ENCODE results near the gene OAT.

OAT gene

DNA sequence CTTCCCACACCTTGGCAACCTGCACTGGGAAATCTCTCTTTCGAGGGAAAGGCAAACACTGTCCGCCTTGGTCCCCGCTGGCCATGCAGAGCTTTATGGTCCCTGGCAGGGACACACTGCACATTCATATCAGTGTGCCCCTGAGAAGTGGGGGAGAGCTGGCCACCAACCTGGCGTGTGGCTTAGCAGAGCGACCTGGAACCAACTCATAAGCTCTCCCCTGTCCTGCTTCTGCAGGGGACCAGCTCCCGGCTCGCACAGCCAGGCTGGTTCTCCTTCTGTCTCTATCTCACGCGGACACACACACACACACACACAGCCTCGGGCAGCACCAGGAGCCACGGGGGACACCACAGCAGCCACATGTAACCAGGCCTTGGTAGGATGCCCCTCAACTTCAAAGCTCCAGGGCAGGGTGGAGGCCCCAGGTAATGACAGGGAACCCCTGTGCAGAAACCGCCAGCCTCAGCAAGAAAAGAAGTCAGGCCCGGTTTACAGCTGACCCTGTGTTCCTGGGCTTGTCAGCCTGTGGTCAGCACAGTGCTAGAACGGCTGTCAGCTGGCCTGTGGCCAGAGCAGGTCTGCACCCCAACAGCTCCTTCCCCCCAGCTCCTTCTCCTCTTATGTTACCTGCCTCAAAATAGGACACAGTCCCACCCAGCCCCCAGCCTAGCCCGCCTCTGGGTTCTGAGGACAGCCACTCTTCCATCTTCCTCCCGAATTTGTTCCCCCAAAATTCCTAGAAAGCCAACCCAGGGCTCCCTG is 69.3 kb downstream of the OAT start (continued):
- TF ChIP-seq, protein P1, sequence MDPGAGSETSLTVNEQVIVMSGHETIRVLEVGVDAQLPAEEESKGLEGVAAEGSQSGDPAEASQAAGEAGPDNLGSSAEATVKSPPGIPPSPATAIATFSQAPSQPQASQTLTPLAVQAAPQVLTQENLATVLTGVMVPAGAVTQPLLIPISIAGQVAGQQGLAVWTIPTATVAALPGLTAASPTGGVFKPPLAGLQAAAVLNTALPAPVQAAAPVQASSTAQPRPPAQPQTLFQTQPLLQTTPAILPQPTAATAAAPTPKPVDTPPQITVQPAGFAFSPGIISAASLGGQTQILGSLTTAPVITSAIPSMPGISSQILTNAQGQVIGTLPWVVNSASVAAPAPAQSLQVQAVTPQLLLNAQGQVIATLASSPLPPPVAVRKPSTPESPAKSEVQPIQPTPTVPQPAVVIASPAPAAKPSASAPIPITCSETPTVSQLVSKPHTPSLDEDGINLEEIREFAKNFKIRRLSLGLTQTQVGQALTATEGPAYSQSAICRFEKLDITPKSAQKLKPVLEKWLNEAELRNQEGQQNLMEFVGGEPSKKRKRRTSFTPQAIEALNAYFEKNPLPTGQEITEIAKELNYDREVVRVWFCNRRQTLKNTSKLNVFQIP (CRISPR knock-in tag; IDR thresholded peaks at IDR 0.05; ENCODE audit: borderline replicate concordance, low read depth), result no peak
- TF ChIP-seq BACH2 (CRISPR knock-in tag; IDR thresholded peaks at IDR 0.05; ENCODE audit: borderline replicate concordance), result no peak
- no peak for TF ChIP-seq ZNF70 (CRISPR knock-in tag; IDR thresholded peaks at IDR 0.05)
- no peak for TF ChIP-seq ISL1 (CRISPR knock-in tag; IDR thresholded peaks at IDR 0.05)
- TF ChIP-seq ZNF565 (CRISPR knock-in tag; conservative IDR thresholded peaks at IDR 0.05; ENCODE audit: low read depth), result no peak
- no peak for TF ChIP-seq PPARA (CRISPR knock-in tag; IDR thresholded peaks at IDR 0.05; ENCODE audit: borderline replicate concordance)
- TF ChIP-seq SNAI2 (CRISPR knock-in tag; IDR thresholded peaks at IDR 0.05), result no peak
- TF ChIP-seq TOX (CRISPR knock-in tag; IDR thresholded peaks at IDR 0.05; ENCODE audit: borderline replicate concordance), result no peak

DNA sequence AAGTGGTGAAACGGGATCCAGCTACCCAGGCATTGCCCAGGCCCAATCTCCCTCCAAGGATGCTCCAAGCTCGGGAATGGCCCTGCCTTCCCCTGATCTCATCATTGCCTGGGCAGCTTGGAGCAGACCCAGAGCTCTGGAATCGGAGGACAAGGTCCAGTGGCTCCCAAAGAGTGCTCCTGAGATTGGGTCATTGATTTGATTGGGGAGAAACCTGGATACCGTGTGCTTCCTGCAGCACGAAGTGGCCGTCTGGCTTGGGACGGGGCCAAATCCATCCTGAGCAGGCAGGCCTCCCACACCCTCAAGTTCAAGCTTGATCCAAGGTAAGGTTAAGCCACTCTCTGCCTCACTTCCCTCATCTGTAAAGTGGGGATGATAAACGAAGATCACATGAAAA is 69.9 kb downstream of the OAT start:
- ATAC-seq, result no peak
- no peak for TF ChIP-seq ISL1 (CRISPR knock-in tag; IDR thresholded peaks at IDR 0.05)
- no peak for TF ChIP-seq ESRRG (CRISPR knock-in tag; IDR thresholded peaks at IDR 0.05)
- TF ChIP-seq, protein P2, sequence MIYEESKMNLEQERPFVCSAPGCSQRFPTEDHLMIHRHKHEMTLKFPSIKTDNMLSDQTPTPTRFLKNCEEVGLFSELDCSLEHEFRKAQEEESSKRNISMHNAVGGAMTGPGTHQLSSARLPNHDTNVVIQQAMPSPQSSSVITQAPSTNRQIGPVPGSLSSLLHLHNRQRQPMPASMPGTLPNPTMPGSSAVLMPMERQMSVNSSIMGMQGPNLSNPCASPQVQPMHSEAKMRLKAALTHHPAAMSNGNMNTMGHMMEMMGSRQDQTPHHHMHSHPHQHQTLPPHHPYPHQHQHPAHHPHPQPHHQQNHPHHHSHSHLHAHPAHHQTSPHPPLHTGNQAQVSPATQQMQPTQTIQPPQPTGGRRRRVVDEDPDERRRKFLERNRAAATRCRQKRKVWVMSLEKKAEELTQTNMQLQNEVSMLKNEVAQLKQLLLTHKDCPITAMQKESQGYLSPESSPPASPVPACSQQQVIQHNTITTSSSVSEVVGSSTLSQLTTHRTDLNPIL (CRISPR knock-in tag; IDR thresholded peaks at IDR 0.05; ENCODE audit: low read depth), result no peak
- TF ChIP-seq, protein P3, sequence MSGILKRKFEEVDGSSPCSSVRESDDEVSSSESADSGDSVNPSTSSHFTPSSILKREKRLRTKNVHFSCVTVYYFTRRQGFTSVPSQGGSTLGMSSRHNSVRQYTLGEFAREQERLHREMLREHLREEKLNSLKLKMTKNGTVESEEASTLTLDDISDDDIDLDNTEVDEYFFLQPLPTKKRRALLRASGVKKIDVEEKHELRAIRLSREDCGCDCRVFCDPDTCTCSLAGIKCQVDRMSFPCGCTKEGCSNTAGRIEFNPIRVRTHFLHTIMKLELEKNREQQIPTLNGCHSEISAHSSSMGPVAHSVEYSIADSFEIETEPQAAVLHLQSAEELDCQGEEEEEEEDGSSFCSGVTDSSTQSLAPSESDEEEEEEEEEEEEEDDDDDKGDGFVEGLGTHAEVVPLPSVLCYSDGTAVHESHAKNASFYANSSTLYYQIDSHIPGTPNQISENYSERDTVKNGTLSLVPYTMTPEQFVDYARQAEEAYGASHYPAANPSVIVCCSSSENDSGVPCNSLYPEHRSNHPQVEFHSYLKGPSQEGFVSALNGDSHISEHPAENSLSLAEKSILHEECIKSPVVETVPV (CRISPR knock-in tag; IDR thresholded peaks at IDR 0.05), result no peak
- no peak for TF ChIP-seq OSR1 (CRISPR knock-in tag; IDR thresholded peaks at IDR 0.05)
- TF ChIP-seq ZNF565 (CRISPR knock-in tag; conservative IDR thresholded peaks at IDR 0.05; ENCODE audit: low read depth), result no peak
- TF ChIP-seq SNAI2 (CRISPR knock-in tag; IDR thresholded peaks at IDR 0.05), result no peak
- TF ChIP-seq, protein P1 (CRISPR knock-in tag; IDR thresholded peaks at IDR 0.05; ENCODE audit: borderline replicate concordance, low read depth), result no peak
- no peak for TF ChIP-seq CSDC2 (CRISPR knock-in tag; IDR thresholded peaks at IDR 0.05)
- no peak for TF ChIP-seq BACH2 (CRISPR knock-in tag; IDR thresholded peaks at IDR 0.05; ENCODE audit: borderline replicate concordance)
- TF ChIP-seq ZFP3 (CRISPR knock-in tag; IDR thresholded peaks at IDR 0.05), result no peak
- TF ChIP-seq GLIS3 (CRISPR knock-in tag; IDR thresholded peaks at IDR 0.05), result no peak

DNA sequence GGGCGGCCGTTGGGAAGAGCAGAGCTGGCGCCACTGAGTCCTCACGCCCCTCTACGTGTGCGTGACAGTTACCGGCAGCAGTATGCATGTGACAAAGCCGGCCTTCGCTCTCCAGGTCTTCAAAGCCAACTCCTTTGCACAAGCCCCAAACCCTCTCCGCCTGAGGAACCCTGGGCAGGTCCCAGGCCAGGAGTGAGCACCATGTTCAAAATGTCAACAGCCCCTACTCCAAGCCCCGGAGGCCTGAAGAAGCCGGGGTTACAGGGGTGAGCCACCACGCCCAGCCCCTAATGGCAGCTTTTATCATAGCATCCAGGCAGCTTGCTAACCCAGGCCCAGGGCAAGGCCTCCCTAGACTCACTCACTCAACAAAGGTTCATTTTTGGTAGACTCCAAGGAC is 70.8 kb downstream of the OAT start:
- ATAC-seq, result no peak
- TF ChIP-seq, protein P4, sequence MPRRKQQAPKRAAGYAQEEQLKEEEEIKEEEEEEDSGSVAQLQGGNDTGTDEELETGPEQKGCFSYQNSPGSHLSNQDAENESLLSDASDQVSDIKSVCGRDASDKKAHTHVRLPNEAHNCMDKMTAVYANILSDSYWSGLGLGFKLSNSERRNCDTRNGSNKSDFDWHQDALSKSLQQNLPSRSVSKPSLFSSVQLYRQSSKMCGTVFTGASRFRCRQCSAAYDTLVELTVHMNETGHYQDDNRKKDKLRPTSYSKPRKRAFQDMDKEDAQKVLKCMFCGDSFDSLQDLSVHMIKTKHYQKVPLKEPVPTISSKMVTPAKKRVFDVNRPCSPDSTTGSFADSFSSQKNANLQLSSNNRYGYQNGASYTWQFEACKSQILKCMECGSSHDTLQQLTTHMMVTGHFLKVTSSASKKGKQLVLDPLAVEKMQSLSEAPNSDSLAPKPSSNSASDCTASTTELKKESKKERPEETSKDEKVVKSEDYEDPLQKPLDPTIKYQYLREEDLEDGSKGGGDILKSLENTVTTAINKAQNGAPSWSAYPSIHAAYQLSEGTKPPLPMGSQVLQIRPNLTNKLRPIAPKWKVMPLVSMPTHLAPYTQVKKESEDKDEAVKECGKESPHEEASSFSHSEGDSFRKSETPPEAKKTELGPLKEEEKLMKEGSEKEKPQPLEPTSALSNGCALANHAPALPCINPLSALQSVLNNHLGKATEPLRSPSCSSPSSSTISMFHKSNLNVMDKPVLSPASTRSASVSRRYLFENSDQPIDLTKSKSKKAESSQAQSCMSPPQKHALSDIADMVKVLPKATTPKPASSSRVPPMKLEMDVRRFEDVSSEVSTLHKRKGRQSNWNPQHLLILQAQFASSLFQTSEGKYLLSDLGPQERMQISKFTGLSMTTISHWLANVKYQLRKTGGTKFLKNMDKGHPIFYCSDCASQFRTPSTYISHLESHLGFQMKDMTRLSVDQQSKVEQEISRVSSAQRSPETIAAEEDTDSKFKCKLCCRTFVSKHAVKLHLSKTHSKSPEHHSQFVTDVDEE (CRISPR knock-in tag; IDR thresholded peaks at IDR 0.05), result no peak
- no peak for TF ChIP-seq BACH2 (CRISPR knock-in tag; IDR thresholded peaks at IDR 0.05; ENCODE audit: borderline replicate concordance)
- no peak for TF ChIP-seq ESRRG (CRISPR knock-in tag; IDR thresholded peaks at IDR 0.05)
- TF ChIP-seq OSR1 (CRISPR knock-in tag; IDR thresholded peaks at IDR 0.05), result no peak
- TF ChIP-seq, protein P2 (CRISPR knock-in tag; IDR thresholded peaks at IDR 0.05; ENCODE audit: low read depth), result no peak
- TF ChIP-seq RARB (CRISPR knock-in tag; IDR thresholded peaks at IDR 0.05), result no peak
- TF ChIP-seq, protein P5, sequence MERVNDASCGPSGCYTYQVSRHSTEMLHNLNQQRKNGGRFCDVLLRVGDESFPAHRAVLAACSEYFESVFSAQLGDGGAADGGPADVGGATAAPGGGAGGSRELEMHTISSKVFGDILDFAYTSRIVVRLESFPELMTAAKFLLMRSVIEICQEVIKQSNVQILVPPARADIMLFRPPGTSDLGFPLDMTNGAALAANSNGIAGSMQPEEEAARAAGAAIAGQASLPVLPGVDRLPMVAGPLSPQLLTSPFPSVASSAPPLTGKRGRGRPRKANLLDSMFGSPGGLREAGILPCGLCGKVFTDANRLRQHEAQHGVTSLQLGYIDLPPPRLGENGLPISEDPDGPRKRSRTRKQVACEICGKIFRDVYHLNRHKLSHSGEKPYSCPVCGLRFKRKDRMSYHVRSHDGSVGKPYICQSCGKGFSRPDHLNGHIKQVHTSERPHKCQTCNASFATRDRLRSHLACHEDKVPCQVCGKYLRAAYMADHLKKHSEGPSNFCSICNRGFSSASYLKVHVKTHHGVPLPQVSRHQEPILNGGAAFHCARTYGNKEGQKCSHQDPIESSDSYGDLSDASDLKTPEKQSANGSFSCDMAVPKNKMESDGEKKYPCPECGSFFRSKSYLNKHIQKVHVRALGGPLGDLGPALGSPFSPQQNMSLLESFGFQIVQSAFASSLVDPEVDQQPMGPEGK (CRISPR knock-in tag; IDR thresholded peaks at IDR 0.05; ENCODE audit: borderline replicate concordance), result no peak
- TF ChIP-seq ARNTL (CRISPR knock-in tag; IDR thresholded peaks at IDR 0.05; ENCODE audit: borderline replicate concordance, low read depth), result no peak
- no peak for TF ChIP-seq CSDC2 (CRISPR knock-in tag; IDR thresholded peaks at IDR 0.05)
- no peak for TF ChIP-seq GLIS3 (CRISPR knock-in tag; IDR thresholded peaks at IDR 0.05)
- no peak for TF ChIP-seq TOX (CRISPR knock-in tag; IDR thresholded peaks at IDR 0.05; ENCODE audit: borderline replicate concordance)
- TF ChIP-seq ZFP3 (CRISPR knock-in tag; IDR thresholded peaks at IDR 0.05), result no peak
- no peak for TF ChIP-seq SNAI2 (CRISPR knock-in tag; IDR thresholded peaks at IDR 0.05)
- TF ChIP-seq, protein P3 (CRISPR knock-in tag; IDR thresholded peaks at IDR 0.05), result no peak
- no peak for TF ChIP-seq ZNF565 (CRISPR knock-in tag; conservative IDR thresholded peaks at IDR 0.05; ENCODE audit: low read depth)

All from SK-N-SH treated with all-trans-retinoic acid at 6 μM for 48 hours (cell line).